GM12891 (cell line): ENCODE measurements around the gene ZSWIM4.

Experiments used
- POLR2A ChIP-seq: IDR thresholded peaks from 2 replicates; pipeline ENCODE4 v1.6.1; 2011; ENCODE audit warnings: low read depth, low read length, control low read depth
- POLR2AphosphoS5 ChIP-seq: IDR thresholded peaks from 2 replicates; pipeline ENCODE4 v1.6.1; 2011; ENCODE audit warnings: low read depth, low read length, control low read depth
- POU2F2 ChIP-seq: IDR thresholded peaks from 2 replicates; pipeline ENCODE4 v1.6.1; 2011; ENCODE audit warnings: low read depth, mild to moderate bottlenecking, control low read depth, low read length, moderate library complexity
- SPI1 ChIP-seq: IDR thresholded peaks from 2 replicates; pipeline ENCODE4 v1.6.1; 2011; ENCODE audit warnings: low read depth, low read length, control low read depth
- TAF1 ChIP-seq: IDR thresholded peaks from 2 replicates; pipeline ENCODE4 v1.6.1; 2011; ENCODE audit warnings: low read depth, low read length, control low read depth

DNA sequence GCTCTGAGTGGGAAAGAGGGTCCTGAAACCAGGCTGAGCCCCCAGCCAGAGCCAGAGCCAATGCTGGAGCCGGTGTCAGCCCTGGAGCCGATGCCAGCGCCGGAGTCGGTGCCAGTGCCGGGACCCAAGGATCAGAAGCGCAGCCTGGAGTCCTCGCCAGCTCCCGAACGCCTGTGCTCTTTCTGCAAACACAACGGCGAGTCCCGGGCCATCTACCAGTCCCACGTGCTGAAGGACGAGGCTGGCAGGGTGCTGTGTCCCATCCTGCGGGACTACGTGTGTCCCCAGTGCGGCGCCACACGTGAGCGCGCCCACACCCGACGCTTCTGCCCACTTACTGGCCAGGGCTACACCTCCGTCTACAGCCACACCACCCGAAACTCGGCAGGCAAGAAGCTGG is 82.1 kb downstream of the ZSWIM4 start:
- no peak for TF ChIP-seq POLR2A
- TF ChIP-seq POLR2AphosphoS5, result no peak
- no peak for TF ChIP-seq POU2F2
- TF ChIP-seq SPI1, result no peak
- no peak for TF ChIP-seq TAF1
